A549 (cell line): ENCODE measurements around the gene AKR1C3.

Experiments
- BCL3 ChIP-seq: fragments of >200 bp; sonication (Bioruptor Twin); formaldehyde crosslinking; IDR thresholded peaks from 3 replicates; pipeline ENCODE4 v1.6.1; 2016
- CHD4 ChIP-seq: fragments of 200-600 bp; sonication (generic); IDR thresholded peaks from 2 replicates; pipeline ENCODE4 v1.6.1; 2016; ENCODE audit warnings: antibody characterized with exemption, mild to moderate bottlenecking, borderline replicate concordance
- CTCF ChIP-seq: fragments of >200 bp; sonication (Bioruptor Twin); formaldehyde crosslinking; IDR thresholded peaks from 3 replicates; pipeline ENCODE4 v1.5.1; 2016
- EP300 ChIP-seq, 2 experiments: fragments of >200 bp; sonication (Bioruptor Twin); formaldehyde crosslinking; IDR thresholded peaks; 2 replicates in 1 of 2; 3 replicates in 1 of 2; pipeline ENCODE4 v1.6.1; 2016 to 2017
- HDAC2 ChIP-seq: fragments of 200-600 bp; sonication (generic); IDR thresholded peaks from 2 replicates; pipeline ENCODE4 v1.6.1; 2016
- JUN ChIP-seq, 2 experiments: fragments of >200 bp; sonication (Bioruptor Twin); formaldehyde crosslinking; IDR thresholded peaks; 2 replicates in 1 of 2; 3 replicates in 1 of 2; pipeline ENCODE4 v1.6.1; 2016 to 2017
- MYC ChIP-seq: IDR thresholded peaks from 2 replicates; pipeline ENCODE4 v1.6.1; 2012; ENCODE audit warnings: mild to moderate bottlenecking, inconsistent platforms, low read length, improper control_type of control experiment, borderline replicate concordance
- PBX3 ChIP-seq: IDR thresholded peaks from 2 replicates; pipeline ENCODE4 v1.6.1; 2012
- POLR2AphosphoS2 ChIP-seq: conservative IDR thresholded peaks from 2 replicates; pipeline ENCODE4 v1.6.1; 2012; ENCODE audit warnings: low read length, improper control_type of control experiment, inconsistent platforms
- RAD21 ChIP-seq, 2 experiments: fragments of >200 bp in 1 of 2; sonication (Bioruptor Twin) in 1 of 2; formaldehyde crosslinking in 1 of 2; IDR thresholded peaks in 1 of 2; conservative IDR thresholded peaks in 1 of 2; 2 replicates in 1 of 2; 3 replicates in 1 of 2; pipeline ENCODE4 v1.6.1; 2012 to 2018; ENCODE audit warnings: inconsistent platforms in 1 of 2
- RNF2 ChIP-seq: fragments of 200-600 bp; sonication (generic); IDR thresholded peaks from 2 replicates; pipeline ENCODE4 v1.6.1; 2016; ENCODE audit warnings: low read depth, mild to moderate bottlenecking, antibody characterized with exemption, moderate library complexity, borderline replicate concordance

- no peak for TF ChIP-seq CTCF
- TF ChIP-seq JUN (IDR thresholded peaks at IDR 0.05): no peak
- TF ChIP-seq HDAC2: no peak
- TF ChIP-seq POLR2AphosphoS2: no peak
- no peak for TF ChIP-seq RNF2
- TF ChIP-seq MYC: no peak
- no peak for TF ChIP-seq EP300 (IDR thresholded peaks at IDR 0.05)
- no peak for TF ChIP-seq CHD4
- TF ChIP-seq BCL3: no peak
- TF ChIP-seq RAD21 (conservative IDR thresholded peaks at IDR 0.05 in 1 of 2, IDR thresholded peaks at IDR 0.05 in 1 of 2): no peak
- no peak for TF ChIP-seq PBX3
These were observed 20.6 kb upstream of the AKR1C3 start for GRCh38 chr10:5073659-5074058.
